WTC11 (cell line): Measurements from ENCODE around the gene PSMB11. TPM values are rescaled to one million over a fixed set of nuclear protein-coding genes. Genes with fewer than 3 reads are reported as not detected.

Experiments used
- ATAC-seq: fragments of 200-7000 bp; cut with Tn5 transposase; 2 replicates; pipeline ENCODE4 v1.10.0; 2021; ENCODE audit warnings: mild to moderate bottlenecking, moderate library complexity
- CTCF ChIA-PET: fragments of 300-600 bp; sonication (Branson Sonifier 250); formaldehyde crosslinking; loops from one replicate; lab custom pipeline; 2021; ENCODE audit warnings: antibody characterized with exemption; lab: Charles Lee
- POLR2A ChIA-PET: fragments of 350-600 bp; sonication (Branson Sonifier 250); formaldehyde crosslinking; loops from one replicate; lab custom pipeline; 2021; ENCODE audit warnings: antibody characterized with exemption; lab: Charles Lee
- DNase-seq: peaks from one replicate; pipeline ENCODE4 v3.0.0; 2021; ENCODE audit warnings: low spot score
- H3K27ac Mint-ChIP-seq: 2 replicates; pipeline ENCODE4 v1.8.0; 2021; ENCODE audit warnings: mixed read lengths
- H3K27me3 Mint-ChIP-seq: 2 replicates; pipeline ENCODE4 v1.8.0; 2021; ENCODE audit warnings: low read depth, mild to moderate bottlenecking, moderate library complexity, mixed read lengths
- H3K36me3 Mint-ChIP-seq: 2 replicates; pipeline ENCODE4 v1.8.0; 2021; ENCODE audit warnings: mixed read lengths
- H3K4me1 Mint-ChIP-seq: 2 replicates; pipeline ENCODE4 v1.8.0; 2022; ENCODE audit warnings: mixed read lengths
- H3K4me3 Mint-ChIP-seq: 2 replicates; pipeline ENCODE4 v1.8.0; 2021; ENCODE audit warnings: mild to moderate bottlenecking, moderate library complexity, mixed read lengths
- H3K9me3 Mint-ChIP-seq: 2 replicates; pipeline ENCODE4 v1.8.0; 2021; ENCODE audit warnings: mixed read lengths
- EMX1 ChIP-seq: fragments of 250-450 bp; sonication (Bioruptor Pico); IDR thresholded peaks from 2 replicates; pipeline ENCODE4 v1.8.0; 2021; ENCODE audit warnings: mild to moderate bottlenecking
- GABPB1 ChIP-seq: sonication (generic); formaldehyde crosslinking; IDR thresholded peaks from 2 replicates; pipeline ENCODE4 v1.8.1; 2023; ENCODE audit warnings: mild to moderate bottlenecking, missing genetic modification reagents
- IRF2 ChIP-seq: sonication (generic); formaldehyde crosslinking; IDR thresholded peaks from 2 replicates; pipeline ENCODE4 v1.8.0; 2022; ENCODE audit warnings: low read depth, missing genetic modification reagents, borderline replicate concordance
- JUN ChIP-seq: sonication (generic); formaldehyde crosslinking; IDR thresholded peaks from 2 replicates; pipeline ENCODE4 v1.8.0; 2023; ENCODE audit warnings: mild to moderate bottlenecking, missing genetic modification reagents
- NFYB ChIP-seq: sonication (generic); formaldehyde crosslinking; conservative IDR thresholded peaks from 2 replicates; pipeline ENCODE4 v1.8.0; 2022; ENCODE audit warnings: low read depth, missing genetic modification reagents
- NR2C2 ChIP-seq: sonication (generic); formaldehyde crosslinking; IDR thresholded peaks from 2 replicates; pipeline ENCODE4 v1.8.0; 2022; ENCODE audit warnings: mild to moderate bottlenecking, missing genetic modification reagents
- SMAD3 ChIP-seq: sonication (generic); formaldehyde crosslinking; IDR thresholded peaks from 2 replicates; pipeline ENCODE4 v1.8.0; 2022; ENCODE audit warnings: missing genetic modification reagents, mild to moderate bottlenecking, borderline replicate concordance
- SMAD4 ChIP-seq: sonication (generic); formaldehyde crosslinking; IDR thresholded peaks from 2 replicates; pipeline ENCODE4 v1.8.0; 2022; ENCODE audit warnings: mild to moderate bottlenecking, missing genetic modification reagents
- TCF7 ChIP-seq: sonication (generic); formaldehyde crosslinking; IDR thresholded peaks from 2 replicates; pipeline ENCODE4 v1.8.0; 2022; ENCODE audit warnings: mild to moderate bottlenecking, low read depth, missing genetic modification reagents, moderate library complexity
- ZNF232 ChIP-seq: sonication (generic); formaldehyde crosslinking; IDR thresholded peaks from 2 replicates; pipeline ENCODE4 v1.8.0; 2022; ENCODE audit warnings: mild to moderate bottlenecking, missing genetic modification reagents
- ZNF263 ChIP-seq: sonication (generic); formaldehyde crosslinking; IDR thresholded peaks from 2 replicates; pipeline ENCODE4 v1.8.1; 2022; ENCODE audit warnings: low read depth, mild to moderate bottlenecking, moderate library complexity, missing genetic modification reagents
- ZNF416 ChIP-seq: fragments of 250-450 bp; sonication (Bioruptor Pico); IDR thresholded peaks from 2 replicates; pipeline ENCODE4 v1.9.0; 2021; ENCODE audit warnings: mild to moderate bottlenecking, inconsistent platforms
- total RNA-seq: library from RNA; stranded (reverse); gene quantifications from 3 replicates; pipeline ENCODE4 v1.2.3, GENCODE V29; 2021
- TF ChIP-seq, protein P1 (sequence below): sonication (generic); formaldehyde crosslinking; IDR thresholded peaks from 2 replicates; pipeline ENCODE4 v1.8.1; 2023; ENCODE audit warnings: mild to moderate bottlenecking, missing genetic modification reagents, borderline replicate concordance
- TF ChIP-seq, protein P2 (sequence below): sonication (generic); formaldehyde crosslinking; IDR thresholded peaks from 2 replicates; pipeline ENCODE4 v1.8.1; 2022; ENCODE audit warnings: low read depth, missing genetic modification reagents, borderline replicate concordance
- TF ChIP-seq, protein P3 (sequence below): sonication (generic); formaldehyde crosslinking; IDR thresholded peaks from 2 replicates; pipeline ENCODE4 v1.8.1; 2022; ENCODE audit warnings: mild to moderate bottlenecking, missing genetic modification reagents, moderate library complexity, borderline replicate concordance
- TF ChIP-seq, protein P4 (sequence below): sonication (generic); formaldehyde crosslinking; IDR thresholded peaks from 2 replicates; pipeline ENCODE4 v1.8.0; 2022; ENCODE audit warnings: mild to moderate bottlenecking, missing genetic modification reagents
- TF ChIP-seq, protein P5 (sequence below): fragments of 250-450 bp; sonication (Bioruptor Pico); IDR thresholded peaks from 2 replicates; pipeline ENCODE4 v2.1.2; 2022; ENCODE audit warnings: mild to moderate bottlenecking, moderate library complexity
- TF ChIP-seq, protein P6 (sequence below): fragments of 250-450 bp; sonication (Bioruptor Pico); IDR thresholded peaks from 2 replicates; pipeline ENCODE4 v1.9.0; 2021; ENCODE audit warnings: mild to moderate bottlenecking, borderline replicate concordance

PSMB11 gene
- total RNA-seq, 1 experiment from 2014 or later: not detected

DNA sequence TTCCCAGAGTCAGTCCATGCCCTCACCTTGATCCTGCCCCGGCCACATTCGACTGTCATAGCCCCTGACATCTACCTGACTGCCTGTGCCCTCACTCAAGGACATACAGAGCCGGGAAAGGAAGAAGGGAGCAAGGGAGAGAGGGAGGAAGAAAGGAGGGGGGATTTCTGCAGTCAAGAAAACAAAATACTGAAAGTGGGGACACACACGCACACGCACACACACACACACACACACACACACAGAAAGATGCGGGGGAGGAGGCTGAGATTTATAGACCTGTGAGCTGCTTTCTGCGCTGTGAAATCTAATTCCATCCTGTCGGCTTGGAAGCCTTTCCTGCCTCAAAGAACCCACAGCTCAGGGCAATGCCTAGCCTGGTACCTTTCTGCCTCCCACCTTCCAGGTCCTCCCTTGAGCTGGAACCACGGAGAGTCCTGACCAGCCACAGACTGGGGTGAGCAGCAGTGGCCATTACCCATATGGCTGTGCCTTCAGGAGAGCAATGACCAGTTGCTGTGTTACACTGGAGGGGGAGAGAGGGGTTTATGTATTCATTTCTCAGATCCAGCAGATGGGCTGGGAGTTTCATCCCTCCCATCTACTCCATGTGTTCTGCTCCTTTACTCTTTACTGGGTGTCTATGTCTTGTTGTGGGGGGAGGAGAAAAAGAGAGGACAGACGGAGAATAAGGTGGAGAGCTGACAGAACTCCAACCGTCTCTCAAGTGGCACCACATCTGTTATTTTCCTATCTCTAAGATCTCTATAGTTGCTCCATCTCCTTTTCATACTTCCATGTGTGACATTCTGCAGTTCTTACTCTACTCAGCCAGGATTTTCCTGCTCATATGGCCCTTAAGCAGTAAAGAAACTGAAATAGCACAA is 45.0 kb upstream of the PSMB11 start:
- DNase-seq: no peak
- Mint-ChIP-seq H3K4me3 (no peak overlapping the region), H3K27ac (no peak overlapping the region), H3K9me3 (no peaks in the 10 kb centered on the region), H3K36me3 (no peaks in the 10 kb centered on the region), H3K27me3 (no peaks in the 10 kb centered on the region; the same call in 1 of the 2 replicates), H3K4me1 (peaks cover 5% of the 10 kb centered on the region)
- no peak for ATAC-seq
- TF ChIP-seq, protein P1, sequence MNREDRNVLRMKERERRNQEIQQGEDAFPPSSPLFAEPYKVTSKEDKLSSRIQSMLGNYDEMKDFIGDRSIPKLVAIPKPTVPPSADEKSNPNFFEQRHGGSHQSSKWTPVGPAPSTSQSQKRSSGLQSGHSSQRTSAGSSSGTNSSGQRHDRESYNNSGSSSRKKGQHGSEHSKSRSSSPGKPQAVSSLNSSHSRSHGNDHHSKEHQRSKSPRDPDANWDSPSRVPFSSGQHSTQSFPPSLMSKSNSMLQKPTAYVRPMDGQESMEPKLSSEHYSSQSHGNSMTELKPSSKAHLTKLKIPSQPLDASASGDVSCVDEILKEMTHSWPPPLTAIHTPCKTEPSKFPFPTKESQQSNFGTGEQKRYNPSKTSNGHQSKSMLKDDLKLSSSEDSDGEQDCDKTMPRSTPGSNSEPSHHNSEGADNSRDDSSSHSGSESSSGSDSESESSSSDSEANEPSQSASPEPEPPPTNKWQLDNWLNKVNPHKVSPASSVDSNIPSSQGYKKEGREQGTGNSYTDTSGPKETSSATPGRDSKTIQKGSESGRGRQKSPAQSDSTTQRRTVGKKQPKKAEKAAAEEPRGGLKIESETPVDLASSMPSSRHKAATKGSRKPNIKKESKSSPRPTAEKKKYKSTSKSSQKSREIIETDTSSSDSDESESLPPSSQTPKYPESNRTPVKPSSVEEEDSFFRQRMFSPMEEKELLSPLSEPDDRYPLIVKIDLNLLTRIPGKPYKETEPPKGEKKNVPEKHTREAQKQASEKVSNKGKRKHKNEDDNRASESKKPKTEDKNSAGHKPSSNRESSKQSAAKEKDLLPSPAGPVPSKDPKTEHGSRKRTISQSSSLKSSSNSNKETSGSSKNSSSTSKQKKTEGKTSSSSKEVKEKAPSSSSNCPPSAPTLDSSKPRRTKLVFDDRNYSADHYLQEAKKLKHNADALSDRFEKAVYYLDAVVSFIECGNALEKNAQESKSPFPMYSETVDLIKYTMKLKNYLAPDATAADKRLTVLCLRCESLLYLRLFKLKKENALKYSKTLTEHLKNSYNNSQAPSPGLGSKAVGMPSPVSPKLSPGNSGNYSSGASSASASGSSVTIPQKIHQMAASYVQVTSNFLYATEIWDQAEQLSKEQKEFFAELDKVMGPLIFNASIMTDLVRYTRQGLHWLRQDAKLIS (CRISPR knock-in tag): no peak
- TF ChIP-seq, protein P2, sequence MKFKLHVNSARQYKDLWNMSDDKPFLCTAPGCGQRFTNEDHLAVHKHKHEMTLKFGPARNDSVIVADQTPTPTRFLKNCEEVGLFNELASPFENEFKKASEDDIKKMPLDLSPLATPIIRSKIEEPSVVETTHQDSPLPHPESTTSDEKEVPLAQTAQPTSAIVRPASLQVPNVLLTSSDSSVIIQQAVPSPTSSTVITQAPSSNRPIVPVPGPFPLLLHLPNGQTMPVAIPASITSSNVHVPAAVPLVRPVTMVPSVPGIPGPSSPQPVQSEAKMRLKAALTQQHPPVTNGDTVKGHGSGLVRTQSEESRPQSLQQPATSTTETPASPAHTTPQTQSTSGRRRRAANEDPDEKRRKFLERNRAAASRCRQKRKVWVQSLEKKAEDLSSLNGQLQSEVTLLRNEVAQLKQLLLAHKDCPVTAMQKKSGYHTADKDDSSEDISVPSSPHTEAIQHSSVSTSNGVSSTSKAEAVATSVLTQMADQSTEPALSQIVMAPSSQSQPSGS (CRISPR knock-in tag): no peak
- TF ChIP-seq, protein P3, sequence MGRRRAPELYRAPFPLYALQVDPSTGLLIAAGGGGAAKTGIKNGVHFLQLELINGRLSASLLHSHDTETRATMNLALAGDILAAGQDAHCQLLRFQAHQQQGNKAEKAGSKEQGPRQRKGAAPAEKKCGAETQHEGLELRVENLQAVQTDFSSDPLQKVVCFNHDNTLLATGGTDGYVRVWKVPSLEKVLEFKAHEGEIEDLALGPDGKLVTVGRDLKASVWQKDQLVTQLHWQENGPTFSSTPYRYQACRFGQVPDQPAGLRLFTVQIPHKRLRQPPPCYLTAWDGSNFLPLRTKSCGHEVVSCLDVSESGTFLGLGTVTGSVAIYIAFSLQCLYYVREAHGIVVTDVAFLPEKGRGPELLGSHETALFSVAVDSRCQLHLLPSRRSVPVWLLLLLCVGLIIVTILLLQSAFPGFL (CRISPR knock-in tag): no peak
- TF ChIP-seq TCF7 (no peak), ZNF232 (no peak), ZNF416 (no peak), NFYB (no peak), SMAD3 (CRISPR knock-in tag) (no peak), EMX1 (CRISPR knock-in tag) (no peak), IRF2 (CRISPR knock-in tag) (no peak)
- ChIA-PET POLR2A (interaction anchor here (0.6 to 1.0 kb wide), 3 partner anchors 10 to 141 kb away, joined by 3 to 5 read pairs (median 3); no protein-coding TSS in a partner anchor), CTCF (interaction anchor here (0.7 to 7.8 kb wide), 10 partner anchors 10 to 72 kb away, joined by 3 to 159 read pairs (median 22); partner anchors contain the start of genes CDH24 and HAUS4)

DNA sequence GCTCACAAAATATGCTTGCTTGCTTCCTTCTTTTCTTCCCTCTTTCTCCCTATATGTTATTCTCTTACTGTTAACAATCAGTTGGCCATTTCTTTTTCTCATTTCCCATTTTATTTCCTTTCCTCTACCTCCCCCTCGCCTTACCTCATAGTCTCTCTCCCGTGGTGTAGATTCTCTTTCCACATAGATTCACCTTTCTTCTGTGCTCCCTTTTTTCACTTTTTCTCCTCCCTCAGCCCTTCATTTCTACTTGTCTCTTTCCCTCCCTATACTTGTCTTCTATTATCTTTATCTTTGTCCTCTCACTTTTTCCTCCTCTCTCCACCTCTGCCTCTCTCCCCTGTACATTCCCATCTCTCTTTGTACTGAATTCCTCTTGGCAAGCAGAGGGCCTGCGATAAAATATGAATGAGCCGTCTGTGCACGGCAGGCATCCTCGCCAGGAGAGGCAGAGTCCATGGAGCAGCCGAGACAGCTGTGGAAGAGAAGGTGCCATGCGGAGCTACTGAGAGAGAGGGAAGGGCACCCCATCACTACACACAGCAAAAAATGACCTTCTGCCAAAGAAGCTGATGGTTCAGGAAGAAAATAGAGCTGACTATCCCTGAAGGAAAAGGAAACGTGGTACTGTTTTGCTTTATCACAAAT is 44.2 kb upstream of the PSMB11 start:
- Mint-ChIP-seq H3K27ac (no peak overlapping the region), H3K27me3 (no peaks in the 10 kb centered on the region; the same call in 1 of the 2 replicates), H3K4me3 (no peak overlapping the region), H3K36me3 (no peaks in the 10 kb centered on the region), H3K9me3 (no peaks in the 10 kb centered on the region), H3K4me1 (peaks cover 5% of the 10 kb centered on the region)
- no peak for DNase-seq
- ChIA-PET CTCF (interaction anchor here (1.2 to 7.8 kb wide), 4 partner anchors 9 to 60 kb away, joined by 4 to 159 read pairs (median 112); partner anchors contain the start of gene CDH24), POLR2A (interaction anchor here (1.3 kb wide), 1 partner anchor 9 kb away, joined by 5 read pairs; no protein-coding TSS in a partner anchor)
- no peak for ATAC-seq
- TF ChIP-seq NR2C2 (CRISPR knock-in tag): no peak
- TF ChIP-seq JUN (CRISPR knock-in tag): no peak
- TF ChIP-seq, protein P4, sequence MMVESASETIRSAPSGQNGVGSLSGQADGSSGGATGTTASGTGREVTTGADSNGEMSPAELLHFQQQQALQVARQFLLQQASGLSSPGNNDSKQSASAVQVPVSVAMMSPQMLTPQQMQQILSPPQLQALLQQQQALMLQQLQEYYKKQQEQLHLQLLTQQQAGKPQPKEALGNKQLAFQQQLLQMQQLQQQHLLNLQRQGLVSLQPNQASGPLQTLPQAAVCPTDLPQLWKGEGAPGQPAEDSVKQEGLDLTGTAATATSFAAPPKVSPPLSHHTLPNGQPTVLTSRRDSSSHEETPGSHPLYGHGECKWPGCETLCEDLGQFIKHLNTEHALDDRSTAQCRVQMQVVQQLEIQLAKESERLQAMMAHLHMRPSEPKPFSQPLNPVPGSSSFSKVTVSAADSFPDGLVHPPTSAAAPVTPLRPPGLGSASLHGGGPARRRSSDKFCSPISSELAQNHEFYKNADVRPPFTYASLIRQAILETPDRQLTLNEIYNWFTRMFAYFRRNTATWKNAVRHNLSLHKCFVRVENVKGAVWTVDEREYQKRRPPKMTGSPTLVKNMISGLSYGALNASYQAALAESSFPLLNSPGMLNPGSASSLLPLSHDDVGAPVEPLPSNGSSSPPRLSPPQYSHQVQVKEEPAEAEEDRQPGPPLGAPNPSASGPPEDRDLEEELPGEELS (CRISPR knock-in tag): no peak
- TF ChIP-seq GABPB1 (CRISPR knock-in tag): no peak
- TF ChIP-seq, protein P5, sequence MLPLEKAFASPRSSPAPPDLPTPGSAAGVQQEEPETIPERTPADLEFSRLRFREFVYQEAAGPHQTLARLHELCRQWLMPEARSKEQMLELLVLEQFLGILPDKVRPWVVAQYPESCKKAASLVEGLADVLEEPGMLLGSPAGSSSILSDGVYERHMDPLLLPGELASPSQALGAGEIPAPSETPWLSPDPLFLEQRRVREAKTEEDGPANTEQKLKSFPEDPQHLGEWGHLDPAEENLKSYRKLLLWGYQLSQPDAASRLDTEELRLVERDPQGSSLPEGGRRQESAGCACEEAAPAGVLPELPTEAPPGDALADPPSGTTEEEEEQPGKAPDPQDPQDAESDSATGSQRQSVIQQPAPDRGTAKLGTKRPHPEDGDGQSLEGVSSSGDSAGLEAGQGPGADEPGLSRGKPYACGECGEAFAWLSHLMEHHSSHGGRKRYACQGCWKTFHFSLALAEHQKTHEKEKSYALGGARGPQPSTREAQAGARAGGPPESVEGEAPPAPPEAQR (CRISPR knock-in tag): no peak
- TF ChIP-seq SMAD4: no peak
- TF ChIP-seq, protein P6, sequence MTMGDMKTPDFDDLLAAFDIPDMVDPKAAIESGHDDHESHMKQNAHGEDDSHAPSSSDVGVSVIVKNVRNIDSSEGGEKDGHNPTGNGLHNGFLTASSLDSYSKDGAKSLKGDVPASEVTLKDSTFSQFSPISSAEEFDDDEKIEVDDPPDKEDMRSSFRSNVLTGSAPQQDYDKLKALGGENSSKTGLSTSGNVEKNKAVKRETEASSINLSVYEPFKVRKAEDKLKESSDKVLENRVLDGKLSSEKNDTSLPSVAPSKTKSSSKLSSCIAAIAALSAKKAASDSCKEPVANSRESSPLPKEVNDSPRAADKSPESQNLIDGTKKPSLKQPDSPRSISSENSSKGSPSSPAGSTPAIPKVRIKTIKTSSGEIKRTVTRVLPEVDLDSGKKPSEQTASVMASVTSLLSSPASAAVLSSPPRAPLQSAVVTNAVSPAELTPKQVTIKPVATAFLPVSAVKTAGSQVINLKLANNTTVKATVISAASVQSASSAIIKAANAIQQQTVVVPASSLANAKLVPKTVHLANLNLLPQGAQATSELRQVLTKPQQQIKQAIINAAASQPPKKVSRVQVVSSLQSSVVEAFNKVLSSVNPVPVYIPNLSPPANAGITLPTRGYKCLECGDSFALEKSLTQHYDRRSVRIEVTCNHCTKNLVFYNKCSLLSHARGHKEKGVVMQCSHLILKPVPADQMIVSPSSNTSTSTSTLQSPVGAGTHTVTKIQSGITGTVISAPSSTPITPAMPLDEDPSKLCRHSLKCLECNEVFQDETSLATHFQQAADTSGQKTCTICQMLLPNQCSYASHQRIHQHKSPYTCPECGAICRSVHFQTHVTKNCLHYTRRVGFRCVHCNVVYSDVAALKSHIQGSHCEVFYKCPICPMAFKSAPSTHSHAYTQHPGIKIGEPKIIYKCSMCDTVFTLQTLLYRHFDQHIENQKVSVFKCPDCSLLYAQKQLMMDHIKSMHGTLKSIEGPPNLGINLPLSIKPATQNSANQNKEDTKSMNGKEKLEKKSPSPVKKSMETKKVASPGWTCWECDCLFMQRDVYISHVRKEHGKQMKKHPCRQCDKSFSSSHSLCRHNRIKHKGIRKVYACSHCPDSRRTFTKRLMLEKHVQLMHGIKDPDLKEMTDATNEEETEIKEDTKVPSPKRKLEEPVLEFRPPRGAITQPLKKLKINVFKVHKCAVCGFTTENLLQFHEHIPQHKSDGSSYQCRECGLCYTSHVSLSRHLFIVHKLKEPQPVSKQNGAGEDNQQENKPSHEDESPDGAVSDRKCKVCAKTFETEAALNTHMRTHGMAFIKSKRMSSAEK (CRISPR knock-in tag): no peak
- TF ChIP-seq ZNF263 (CRISPR knock-in tag): no peak
